ENCODE results near the gene PKHD1.

- TF ChIP-seq CTCF (IDR thresholded peaks at IDR 0.05) (no peak), POLR2AphosphoS5 (IDR thresholded peaks at IDR 0.05; ENCODE audit: insufficient read depth in 1 of 2, low read depth in 1 of 2) (no peak)
These were observed 21.8 kb upstream of the PKHD1 start for GRCh38 chr6:52109171-52109571.
